Ascending aorta (tissue), 2 donors: Measurements from ENCODE around the gene MRPL37. TPM values are rescaled to one million over a fixed set of nuclear protein-coding genes. Genes with fewer than 3 reads are reported as not detected.

Source experiments
- DNase-seq, 2 donors: peaks; one replicate each; pipeline ENCODE4 v3.0.0-alpha.2; 2019; ENCODE audit warnings: low spot score in 2 of 2
- H3K27ac ChIP-seq, 2 donors: fragments of 200-600 bp; sonication (generic); one replicate each; pipeline ENCODE4 v1.5.1; 2016 to 2017; ENCODE audit warnings: mild to moderate bottlenecking in 1 of 2
- H3K27me3 ChIP-seq: fragments of 200-600 bp; sonication (generic); one replicate; pipeline ENCODE4 v1.5.1; 2017
- H3K36me3 ChIP-seq, 2 donors: fragments of 200-600 bp; sonication (generic); one replicate each; pipeline ENCODE4 v1.5.1; 2016
- H3K4me1 ChIP-seq, 2 donors: fragments of 200-600 bp; sonication (generic); one replicate each; pipeline ENCODE4 v1.5.1; 2016 to 2017; ENCODE audit warnings: mild to moderate bottlenecking in 1 of 2
- H3K4me3 ChIP-seq, 2 donors: fragments of 200-600 bp; sonication (generic); one replicate each; pipeline ENCODE4 v1.5.1; 2016 to 2017; ENCODE audit warnings: mild to moderate bottlenecking in 1 of 2
- H3K9me3 ChIP-seq, 2 donors: fragments of 200-600 bp; sonication (generic); one replicate each; pipeline ENCODE4 v1.5.1; 2016
- intact Hi-C: fragments of 100-400 bp; cut with DNase I; formaldehyde crosslinking; loops from one replicate; pipeline ENCODE4 v1.15.1; 2023
- total RNA-seq: library from RNA; depleted of rRNA; stranded (reverse); fragments of >200 nt; gene quantifications from one replicate; pipeline ENCODE4 v1.1.0, GENCODE V29; 2016
- TF ChIP-seq, protein P1 (sequence below), 3 experiments: fragments of 200-600 bp in 2 of 3; fragments of 450-650 bp in 1 of 3; sonication (generic) in 2 of 3; IDR thresholded peaks; one replicate each; pipeline ENCODE4 v1.5.1; 2016 to 2019; ENCODE audit warnings: antibody characterized with exemption in 3 of 3, mild to moderate bottlenecking in 1 of 3, moderate library complexity in 1 of 3

The MRPL37 gene
- total RNA-seq, 1 donor from 2014 or later: 51.2 TPM

GRCh38 chr1:54225378-54225777 is 25.4 kb downstream of the MRPL37 start:
- Histone ChIP-seq H3K4me3 (no peak overlapping the region), H3K27me3 (no peaks in the 10 kb centered on the region), H3K36me3 (peaks cover 0 to 12% of the 10 kb centered on the region in 2 donors), H3K9me3 (no peaks in the 10 kb centered on the region), H3K27ac (no peak overlapping the region), H3K4me1 (peaks cover 0 to 10% of the 10 kb centered on the region in 2 donors)
- no peak for DNase-seq
- intact Hi-C loops: loop anchor here (5.0 kb wide), 2 partner anchors 47 to 262 kb away; no protein-coding TSS in a partner anchor
- TF ChIP-seq, protein P1, sequence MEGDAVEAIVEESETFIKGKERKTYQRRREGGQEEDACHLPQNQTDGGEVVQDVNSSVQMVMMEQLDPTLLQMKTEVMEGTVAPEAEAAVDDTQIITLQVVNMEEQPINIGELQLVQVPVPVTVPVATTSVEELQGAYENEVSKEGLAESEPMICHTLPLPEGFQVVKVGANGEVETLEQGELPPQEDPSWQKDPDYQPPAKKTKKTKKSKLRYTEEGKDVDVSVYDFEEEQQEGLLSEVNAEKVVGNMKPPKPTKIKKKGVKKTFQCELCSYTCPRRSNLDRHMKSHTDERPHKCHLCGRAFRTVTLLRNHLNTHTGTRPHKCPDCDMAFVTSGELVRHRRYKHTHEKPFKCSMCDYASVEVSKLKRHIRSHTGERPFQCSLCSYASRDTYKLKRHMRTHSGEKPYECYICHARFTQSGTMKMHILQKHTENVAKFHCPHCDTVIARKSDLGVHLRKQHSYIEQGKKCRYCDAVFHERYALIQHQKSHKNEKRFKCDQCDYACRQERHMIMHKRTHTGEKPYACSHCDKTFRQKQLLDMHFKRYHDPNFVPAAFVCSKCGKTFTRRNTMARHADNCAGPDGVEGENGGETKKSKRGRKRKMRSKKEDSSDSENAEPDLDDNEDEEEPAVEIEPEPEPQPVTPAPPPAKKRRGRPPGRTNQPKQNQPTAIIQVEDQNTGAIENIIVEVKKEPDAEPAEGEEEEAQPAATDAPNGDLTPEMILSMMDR (IDR thresholded peaks at IDR 0.05): no peak

- no peak for DNase-seq
- TF ChIP-seq, protein P1 (IDR thresholded peaks at IDR 0.05): no peak
- Histone ChIP-seq H3K36me3 (peaks cover 0 to 12% of the 10 kb centered on the region in 2 donors), H3K4me1 (peaks cover 0 to 8% of the 10 kb centered on the region in 2 donors), H3K9me3 (no peaks in the 10 kb centered on the region), H3K27ac (peak overlapping the region in 1 of 2 donors; percentile 4), H3K27me3 (no peaks in the 10 kb centered on the region), H3K4me3 (no peak overlapping the region)
- intact Hi-C loops: loop anchor here (5.0 kb wide), 2 partner anchors 46 to 261 kb away; no protein-coding TSS in a partner anchor
Observed at GRCh38 chr1:54225986-54226559, 26.1 kb downstream of the MRPL37 start.

GRCh38 chr1:54227091-54227602 is 27.2 kb downstream of the MRPL37 start:
- H3K4me1 ChIP-seq: peaks cover 0 to 8% of the 10 kb centered on the region in 2 donors
- TF ChIP-seq, protein P1 (IDR thresholded peaks at IDR 0.05): no peak
- peak overlapping the region; percentile 41 to 56 for H3K27ac ChIP-seq
- H3K27me3 ChIP-seq: no peaks in the 10 kb centered on the region
- H3K4me3 ChIP-seq: no peak overlapping the region
- peak; percentile 38 to 80 for DNase-seq
- peaks cover 0 to 12% of the 10 kb centered on the region in 2 donors for H3K36me3 ChIP-seq
- H3K9me3 ChIP-seq: no peaks in the 10 kb centered on the region
- intact Hi-C loops: loop anchor here (5.0 kb wide), 2 partner anchors 45 to 260 kb away; no protein-coding TSS in a partner anchor

- no peak overlapping the region for H3K4me3 ChIP-seq
- peak overlapping the region; percentile 41 to 56 for H3K27ac ChIP-seq
- intact Hi-C loops: loop anchor here (5.0 kb wide), 2 partner anchors 44 to 259 kb away; no protein-coding TSS in a partner anchor
- no peaks in the 10 kb centered on the region for H3K9me3 ChIP-seq
- no peaks in the 10 kb centered on the region for H3K27me3 ChIP-seq
- TF ChIP-seq, protein P1 (IDR thresholded peaks at IDR 0.05): peak in 1 of 3 experiments; percentile 14
- no peak for DNase-seq
- H3K4me1 ChIP-seq: peaks cover 0 to 8% of the 10 kb centered on the region in 2 donors
- H3K36me3 ChIP-seq: peaks cover 0 to 12% of the 10 kb centered on the region in 2 donors
Observed at GRCh38 chr1:54227891-54228310, 27.9 kb downstream of the MRPL37 start.

GRCh38 chr1:54228638-54229079 is 28.7 kb downstream of the MRPL37 start:
- no peak overlapping the region for H3K4me3 ChIP-seq
- TF ChIP-seq, protein P1 (IDR thresholded peaks at IDR 0.05): no peak
- H3K27me3 ChIP-seq: no peaks in the 10 kb centered on the region
- H3K36me3 ChIP-seq: peaks cover 0 to 12% of the 10 kb centered on the region in 2 donors
- DNase-seq: no peak
- intact Hi-C loops: loop anchor here (5.0 kb wide), 2 partner anchors 44 to 259 kb away; no protein-coding TSS in a partner anchor
- peak overlapping the region; percentile 41 to 56 for H3K27ac ChIP-seq
- H3K4me1 ChIP-seq: peaks cover 0 to 8% of the 10 kb centered on the region in 2 donors
- no peaks in the 10 kb centered on the region for H3K9me3 ChIP-seq
